ENCODE results near the gene GTPBP4.

GRCh38 chr10:1029838-1030237, 41.6 kb downstream of the GTPBP4 start:
- TF ChIP-seq CTCF (IDR thresholded peaks at IDR 0.05) (no peak), POLR2AphosphoS5 (IDR thresholded peaks at IDR 0.05) (no peak)

Data from prostate gland (tissue), 2 donors.